CD4-positive, alpha-beta T cell (primary cell): Measurements from ENCODE around the gene EFCAB3. TPM values are rescaled to one million over a fixed set of nuclear protein-coding genes. Genes with fewer than 3 reads are reported as not detected.

Experiments used
- ATAC-seq: fragments of 200-7000 bp; cut with Tn5 transposase; one replicate; pipeline ENCODE4 v1.10.0; 2022; ENCODE audit warnings: mild to moderate bottlenecking; ENCODE audit not compliant: poor library complexity
- CTCF ChIA-PET: fragments of 350-600 bp; sonication (Branson Sonifier 250); formaldehyde crosslinking; loops from one replicate; lab custom pipeline; 2021; ENCODE audit warnings: antibody characterized with exemption, inconsistent platforms; lab: Charles Lee
- POLR2A ChIA-PET: fragments of 350-600 bp; sonication (Branson Sonifier 250); formaldehyde crosslinking; loops from one replicate; lab custom pipeline; 2021; ENCODE audit warnings: antibody characterized with exemption, inconsistent platforms; lab: Charles Lee
- DNase-seq, 14 experiments: peaks; one replicate each; pipeline ENCODE4 v3.0.0-alpha.2; 2013 to 2020; ENCODE audit warnings: mixed read lengths in 2 of 14
- H3K27ac ChIP-seq, 2 donors: one replicate each; pipeline versions ENCODE4 v1.5.1 to v1.7.0; 2013; ENCODE audit warnings: low read length in 2 of 2, low read depth in 1 of 2, mild to moderate bottlenecking in 1 of 2
- H3K27me3 ChIP-seq, 2 experiments: 1 replicate in 1 of 2; 2 replicates in 1 of 2; pipeline versions ENCODE4 v1.6.1 to v1.7.0; 2013; ENCODE audit warnings: low read length in 2 of 2, control low read depth in 1 of 2, mild to moderate bottlenecking in 1 of 2, moderate library complexity in 1 of 2; ENCODE audit not compliant: insufficient read depth in 2 of 2, control insufficient read depth in 1 of 2
- H3K36me3 ChIP-seq: one replicate; pipeline ENCODE4 v1.6.1; 2013; ENCODE audit warnings: low read length, control low read depth; ENCODE audit not compliant: insufficient read depth
- H3K4me1 ChIP-seq: one replicate; pipeline ENCODE4 v1.6.1; 2013; ENCODE audit warnings: low read length, control low read depth; ENCODE audit not compliant: insufficient read depth
- H3K4me3 ChIP-seq: one replicate; pipeline ENCODE4 v1.5.1; 2013; ENCODE audit warnings: mild to moderate bottlenecking, low read length, moderate library complexity
- H3K9me3 ChIP-seq, 2 experiments: 1 replicate in 1 of 2; 2 replicates in 1 of 2; pipeline versions ENCODE4 v1.6.1 to v1.7.0; 2013; ENCODE audit warnings: low read length in 2 of 2, mild to moderate bottlenecking in 2 of 2, control low read depth in 1 of 2, moderate library complexity in 1 of 2; ENCODE audit not compliant: control insufficient read depth in 1 of 2, insufficient read depth in 1 of 2
- H3K27ac Mint-ChIP-seq: one replicate; pipeline ENCODE4 v1.8.0; 2020; ENCODE audit warnings: mixed read lengths
- H3K27me3 Mint-ChIP-seq: one replicate; pipeline ENCODE4 v1.8.0; 2021; ENCODE audit warnings: mixed read lengths
- H3K36me3 Mint-ChIP-seq: one replicate; pipeline ENCODE4 v1.8.0; 2021; ENCODE audit warnings: low read depth, mixed read lengths
- H3K4me1 Mint-ChIP-seq: one replicate; pipeline ENCODE4 v1.8.0; 2021; ENCODE audit warnings: low read depth, mixed read lengths
- H3K4me3 Mint-ChIP-seq: one replicate; pipeline ENCODE4 v1.8.0; 2020; ENCODE audit warnings: mild to moderate bottlenecking, mixed read lengths
- H3K9me3 Mint-ChIP-seq: one replicate; pipeline ENCODE4 v1.8.0; 2020; ENCODE audit warnings: mixed read lengths
- intact Hi-C, 2 experiments: fragments of 100-400 bp; cut with DNase I in 1 of 2; cut with micrococcal nuclease in 1 of 2; formaldehyde crosslinking; loops; one replicate each; pipeline versions ENCODE4 v1.15.1 to v1.9.0; 2023 to 2025; cut with DNase I, micrococcal nuclease
- total RNA-seq, 174 experiments: library from RNA in 2 of 174; stranded (reverse) in 2 of 174; gene quantifications; one replicate each; pipeline ENCODE4 v1.2.3 and lab custom pipeline; 2021 to 2026
- TF ChIP-seq, protein P1 (sequence below): fragments of 200-600 bp; IDR thresholded peaks from one replicate; pipeline ENCODE4 v1.8.0; 2022; ENCODE audit warnings: antibody characterized with exemption, mild to moderate bottlenecking

The EFCAB3 gene
- total RNA-seq, 2 experiments from 2014 or later = not detected

GRCh38 chr17:62351176-62351575 is 29.2 kb upstream of the EFCAB3 start:
- H3K27me3 Mint-ChIP-seq = peaks cover 73% of the 10 kb centered on the region
- ATAC-seq (no peak), DNase-seq (no peak)
- Histone ChIP-seq H3K4me1 (no peaks in the 10 kb centered on the region), H3K36me3 (no peaks in the 10 kb centered on the region), H3K9me3 (peaks cover 0 to 6% of the 10 kb centered on the region in 2 experiments), H3K4me3 (no peak overlapping the region), H3K27me3 (peaks cover 3 to 22% of the 10 kb centered on the region in 2 experiments), H3K27ac (no peak overlapping the region)
- no peaks in the 10 kb centered on the region for H3K9me3 Mint-ChIP-seq
- no peak overlapping the region for H3K4me3 Mint-ChIP-seq
- POLR2A ChIA-PET = no interaction called here
- H3K27ac Mint-ChIP-seq = no peak overlapping the region
- intact Hi-C loops = no loop called here
- CTCF ChIA-PET = no interaction called here
- no peaks in the 10 kb centered on the region for H3K4me1 Mint-ChIP-seq
- H3K36me3 Mint-ChIP-seq = no peaks in the 10 kb centered on the region
- TF ChIP-seq, protein P1, sequence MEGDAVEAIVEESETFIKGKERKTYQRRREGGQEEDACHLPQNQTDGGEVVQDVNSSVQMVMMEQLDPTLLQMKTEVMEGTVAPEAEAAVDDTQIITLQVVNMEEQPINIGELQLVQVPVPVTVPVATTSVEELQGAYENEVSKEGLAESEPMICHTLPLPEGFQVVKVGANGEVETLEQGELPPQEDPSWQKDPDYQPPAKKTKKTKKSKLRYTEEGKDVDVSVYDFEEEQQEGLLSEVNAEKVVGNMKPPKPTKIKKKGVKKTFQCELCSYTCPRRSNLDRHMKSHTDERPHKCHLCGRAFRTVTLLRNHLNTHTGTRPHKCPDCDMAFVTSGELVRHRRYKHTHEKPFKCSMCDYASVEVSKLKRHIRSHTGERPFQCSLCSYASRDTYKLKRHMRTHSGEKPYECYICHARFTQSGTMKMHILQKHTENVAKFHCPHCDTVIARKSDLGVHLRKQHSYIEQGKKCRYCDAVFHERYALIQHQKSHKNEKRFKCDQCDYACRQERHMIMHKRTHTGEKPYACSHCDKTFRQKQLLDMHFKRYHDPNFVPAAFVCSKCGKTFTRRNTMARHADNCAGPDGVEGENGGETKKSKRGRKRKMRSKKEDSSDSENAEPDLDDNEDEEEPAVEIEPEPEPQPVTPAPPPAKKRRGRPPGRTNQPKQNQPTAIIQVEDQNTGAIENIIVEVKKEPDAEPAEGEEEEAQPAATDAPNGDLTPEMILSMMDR = no peak

GRCh38 chr17:62366191-62366590 is 14.2 kb upstream of the EFCAB3 start:
- Mint-ChIP-seq H3K4me3 (no peak overlapping the region), H3K27me3 (peaks cover 11% of the 10 kb centered on the region), H3K4me1 (no peaks in the 10 kb centered on the region), H3K36me3 (no peaks in the 10 kb centered on the region), H3K27ac (no peak overlapping the region), H3K9me3 (peaks cover 4% of the 10 kb centered on the region)
- CTCF ChIA-PET = no interaction called here
- intact Hi-C loops = no loop called here
- POLR2A ChIA-PET = no interaction called here
- Histone ChIP-seq H3K36me3 (no peaks in the 10 kb centered on the region), H3K27ac (no peak overlapping the region), H3K27me3 (peaks cover 0 to 3% of the 10 kb centered on the region in 2 experiments), H3K4me1 (no peaks in the 10 kb centered on the region), H3K4me3 (no peak overlapping the region), H3K9me3 (peaks cover 0 to 4% of the 10 kb centered on the region in 2 experiments)
- TF ChIP-seq, protein P1 = no peak
- no peak for ATAC-seq
- DNase-seq = no peak

GRCh38 chr17:62381561-62381960 is 1.2 kb downstream of the EFCAB3 start:
- no peak overlapping the region for H3K27ac ChIP-seq
- Mint-ChIP-seq H3K4me1 (no peaks in the 10 kb centered on the region), H3K27me3 (peaks cover 26% of the 10 kb centered on the region), H3K4me3 (no peak overlapping the region), H3K9me3 (no peaks in the 10 kb centered on the region), H3K27ac (no peak overlapping the region), H3K36me3 (no peaks in the 10 kb centered on the region)
- ChIA-PET POLR2A (no interaction called here), CTCF (no interaction called here)
- peaks cover 3 to 8% of the 10 kb centered on the region in 2 experiments for H3K27me3 ChIP-seq
- intact Hi-C loops = no loop called here
- DNase-seq (no peak), ATAC-seq (no peak)
- H3K9me3 ChIP-seq = peaks cover 0 to 5% of the 10 kb centered on the region in 2 experiments
- TF ChIP-seq, protein P1 = no peak
- H3K4me3 ChIP-seq = no peak overlapping the region
- H3K4me1 ChIP-seq = no peaks in the 10 kb centered on the region
- no peaks in the 10 kb centered on the region for H3K36me3 ChIP-seq
